NB4 (cell line): ENCODE measurements around the gene LRRC8B.
A peak's percentile ranks its signal among the peaks of the same experiment; 100 is the strongest.

ENCODE experiments used
- DNase-seq: peaks from one replicate; pipeline ENCODE4 v3.0.0; 2010; ENCODE audit warnings: low read depth
- H3K4me3 ChIP-seq: one replicate; pipeline ENCODE4 v1.5.1; 2011; ENCODE audit warnings: mild to moderate bottlenecking, low read depth, low read length, moderate library complexity
- MYC ChIP-seq: IDR thresholded peaks from 2 replicates; pipeline ENCODE4 v1.6.1; 2011; ENCODE audit warnings: low read depth, low read length
- POLR2A ChIP-seq: IDR thresholded peaks from 2 replicates; pipeline ENCODE4 v1.6.1; 2011; ENCODE audit warnings: mild to moderate bottlenecking; ENCODE audit not compliant: insufficient read length; ENCODE audit errors: extremely low read depth
- TF ChIP-seq, protein P1 (sequence below): IDR thresholded peaks from one replicate; pipeline ENCODE4 v1.5.1; 2012; ENCODE audit warnings: low read depth, low read length
- TF ChIP-seq, protein P2 (sequence below): IDR thresholded peaks from 2 replicates; pipeline ENCODE4 v1.6.1; 2011; ENCODE audit warnings: low read depth, low read length

Gene LRRC8B

DNA sequence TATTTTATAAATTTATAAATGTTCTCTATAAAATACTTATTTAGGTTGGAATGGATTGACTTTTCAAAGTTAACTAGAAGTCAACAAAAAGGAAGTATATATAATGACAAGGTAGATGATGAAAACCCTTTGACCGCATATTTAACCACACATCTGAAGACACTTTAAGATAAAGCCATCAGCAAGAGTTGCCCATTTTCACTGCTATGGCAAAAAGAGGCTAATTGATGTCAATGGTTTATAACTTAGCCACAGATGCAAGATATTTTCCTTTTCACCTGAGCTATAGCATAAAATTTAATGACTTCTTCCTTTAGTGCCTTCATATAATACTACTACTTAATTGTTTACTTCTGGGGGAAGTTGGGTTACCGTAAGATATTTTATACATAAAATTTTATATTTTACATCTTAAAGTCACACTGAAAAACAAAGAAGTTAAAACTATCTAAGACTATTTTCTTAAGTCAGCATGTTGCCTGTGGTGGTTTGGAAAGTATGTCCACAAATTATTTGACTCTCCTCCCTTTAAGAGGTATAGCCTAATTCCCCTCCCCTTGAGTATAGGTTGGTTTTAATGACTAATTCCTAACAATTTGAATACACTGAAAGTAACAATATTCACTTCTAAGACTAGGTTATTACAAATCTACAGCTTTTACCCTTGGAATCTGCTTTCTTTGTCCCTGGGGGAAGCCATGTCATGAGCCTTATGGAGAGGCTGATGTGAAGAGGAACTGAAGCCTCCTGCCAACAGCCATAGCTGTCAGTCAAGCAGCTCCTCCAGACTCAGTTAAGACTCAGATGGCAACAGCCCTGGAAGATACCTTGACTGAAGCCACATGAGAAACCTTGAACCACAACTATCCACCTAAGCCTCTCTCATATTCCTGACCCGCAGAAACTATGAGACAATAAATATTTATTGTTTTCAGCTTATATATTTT, 40.3 kb upstream of the LRRC8B start:
- no peak overlapping the region for H3K4me3 ChIP-seq
- TF ChIP-seq, protein P1, sequence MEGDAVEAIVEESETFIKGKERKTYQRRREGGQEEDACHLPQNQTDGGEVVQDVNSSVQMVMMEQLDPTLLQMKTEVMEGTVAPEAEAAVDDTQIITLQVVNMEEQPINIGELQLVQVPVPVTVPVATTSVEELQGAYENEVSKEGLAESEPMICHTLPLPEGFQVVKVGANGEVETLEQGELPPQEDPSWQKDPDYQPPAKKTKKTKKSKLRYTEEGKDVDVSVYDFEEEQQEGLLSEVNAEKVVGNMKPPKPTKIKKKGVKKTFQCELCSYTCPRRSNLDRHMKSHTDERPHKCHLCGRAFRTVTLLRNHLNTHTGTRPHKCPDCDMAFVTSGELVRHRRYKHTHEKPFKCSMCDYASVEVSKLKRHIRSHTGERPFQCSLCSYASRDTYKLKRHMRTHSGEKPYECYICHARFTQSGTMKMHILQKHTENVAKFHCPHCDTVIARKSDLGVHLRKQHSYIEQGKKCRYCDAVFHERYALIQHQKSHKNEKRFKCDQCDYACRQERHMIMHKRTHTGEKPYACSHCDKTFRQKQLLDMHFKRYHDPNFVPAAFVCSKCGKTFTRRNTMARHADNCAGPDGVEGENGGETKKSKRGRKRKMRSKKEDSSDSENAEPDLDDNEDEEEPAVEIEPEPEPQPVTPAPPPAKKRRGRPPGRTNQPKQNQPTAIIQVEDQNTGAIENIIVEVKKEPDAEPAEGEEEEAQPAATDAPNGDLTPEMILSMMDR, result no peak
- TF ChIP-seq, protein P2, sequence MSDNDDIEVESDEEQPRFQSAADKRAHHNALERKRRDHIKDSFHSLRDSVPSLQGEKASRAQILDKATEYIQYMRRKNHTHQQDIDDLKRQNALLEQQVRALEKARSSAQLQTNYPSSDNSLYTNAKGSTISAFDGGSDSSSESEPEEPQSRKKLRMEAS, result no peak
- TF ChIP-seq MYC (no peak), POLR2A (no peak)
- peak; percentile 74 for DNase-seq

- peak; percentile 65 for DNase-seq
- no peak overlapping the region for H3K4me3 ChIP-seq
- TF ChIP-seq, protein P2, result no peak
- TF ChIP-seq POLR2A, result no peak
Measured at GRCh38 chr1:89487972-89488371, 36.7 kb upstream of the LRRC8B start.

GRCh38 chr1:89489047-89489729, 35.4 kb upstream of the LRRC8B start:
- DNase-seq, result peak; percentile 90
- no peak overlapping the region for H3K4me3 ChIP-seq
- TF ChIP-seq, protein P1, result no peak
- no peak for TF ChIP-seq POLR2A
- TF ChIP-seq, protein P2, result no peak
- no peak for TF ChIP-seq MYC

GRCh38 chr1:89490389-89490788, 34.2 kb upstream of the LRRC8B start:
- no peak for DNase-seq
- no peak overlapping the region for H3K4me3 ChIP-seq
- TF ChIP-seq, protein P1, result no peak
- TF ChIP-seq POLR2A (no peak), MYC (no peak)
- TF ChIP-seq, protein P2, result no peak

- no peak for TF ChIP-seq MYC
- TF ChIP-seq, protein P2, result no peak
- TF ChIP-seq, protein P1, result no peak
- no peak for TF ChIP-seq POLR2A
- H3K4me3 ChIP-seq, result no peak overlapping the region
- DNase-seq, result no peak
Measured at GRCh38 chr1:89499320-89499719, 25.3 kb upstream of the LRRC8B start.

GRCh38 chr1:89502042-89502441, 22.6 kb upstream of the LRRC8B start:
- TF ChIP-seq, protein P1, result no peak
- TF ChIP-seq MYC (no peak), POLR2A (no peak)
- no peak for DNase-seq
- no peak overlapping the region for H3K4me3 ChIP-seq
